CD4-positive, alpha-beta memory T cell (primary cell): Measurements from ENCODE around the gene OTOP3. TPM values are rescaled to one million over a fixed set of nuclear protein-coding genes. Genes with fewer than 3 reads are reported as not detected.
A peak's percentile ranks its signal among the peaks of the same experiment; 100 is the strongest.

Source experiments
- CTCF ChIA-PET: fragments of 350-600 bp; sonication (Branson Sonifier 250); formaldehyde crosslinking; loops from one replicate; lab custom pipeline; 2021; ENCODE audit warnings: inconsistent platforms; ENCODE audit not compliant: partially characterized antibody; lab: Charles Lee
- POLR2A ChIA-PET: fragments of 350-600 bp; sonication (Branson Sonifier 250); formaldehyde crosslinking; loops from one replicate; lab custom pipeline; 2021; ENCODE audit not compliant: partially characterized antibody; lab: Charles Lee
- DNase-seq, 5 donors: peaks; one replicate each; pipeline versions ENCODE4 v3.0.0 to v3.0.0-alpha.2; 2020 to 2022; ENCODE audit warnings: mixed read lengths in 1 of 5
- H3K27ac ChIP-seq: one replicate; pipeline ENCODE4 v1.7.0; 2013; ENCODE audit warnings: low read depth, low read length
- H3K27me3 ChIP-seq: 2 replicates; pipeline ENCODE4 v1.7.0; 2013; ENCODE audit warnings: mild to moderate bottlenecking, low read length, moderate library complexity; ENCODE audit not compliant: insufficient read depth
- H3K36me3 ChIP-seq: 2 replicates; pipeline ENCODE4 v1.7.0; 2013; ENCODE audit warnings: mild to moderate bottlenecking, low read length, moderate library complexity; ENCODE audit not compliant: insufficient read depth
- H3K4me1 ChIP-seq: 2 replicates; pipeline ENCODE4 v1.7.0; 2013; ENCODE audit warnings: mild to moderate bottlenecking, low read length, moderate library complexity; ENCODE audit not compliant: insufficient read depth
- H3K4me3 ChIP-seq, 2 donors: one replicate each; pipeline ENCODE4 v1.7.0; 2013; ENCODE audit warnings: low read length in 2 of 2, mild to moderate bottlenecking in 1 of 2
- H3K9me3 ChIP-seq, 2 donors: one replicate each; pipeline ENCODE4 v1.7.0; 2013; ENCODE audit warnings: low read length in 2 of 2, control low read depth in 1 of 2; ENCODE audit not compliant: control insufficient read depth in 1 of 2
- H3K27ac Mint-ChIP-seq, 7 donors: one replicate each; pipeline ENCODE4 v1.8.0; 2020 to 2021; ENCODE audit warnings: mixed read lengths in 7 of 7, mild to moderate bottlenecking in 6 of 7, inconsistent platforms in 3 of 7, moderate library complexity in 3 of 7
- H3K27me3 Mint-ChIP-seq, 2 donors: one replicate each; pipeline ENCODE4 v1.8.0; 2020 to 2021; ENCODE audit warnings: mixed read lengths in 2 of 2
- H3K36me3 Mint-ChIP-seq, 2 donors: one replicate each; pipeline ENCODE4 v1.8.0; 2020 to 2021; ENCODE audit warnings: mixed read lengths in 2 of 2, inconsistent platforms in 1 of 2, mild to moderate bottlenecking in 1 of 2
- H3K4me1 Mint-ChIP-seq, 4 donors: one replicate each; pipeline ENCODE4 v1.8.0; 2020 to 2021; ENCODE audit warnings: mixed read lengths in 4 of 4, mild to moderate bottlenecking in 1 of 4
- H3K4me3 Mint-ChIP-seq, 8 donors: one replicate each; pipeline ENCODE4 v1.8.0; 2020 to 2021; ENCODE audit warnings: mixed read lengths in 8 of 8, mild to moderate bottlenecking in 7 of 8, moderate library complexity in 6 of 8, inconsistent platforms in 3 of 8
- H3K9me3 Mint-ChIP-seq, 8 donors: one replicate each; pipeline ENCODE4 v1.8.0; 2020 to 2021; ENCODE audit warnings: mixed read lengths in 8 of 8, mild to moderate bottlenecking in 5 of 8, inconsistent platforms in 3 of 8, moderate library complexity in 1 of 8
- intact Hi-C: fragments of 100-400 bp; cut with micrococcal nuclease; formaldehyde crosslinking; loops from one replicate; pipeline ENCODE4 v1.15.1; 2023
- polyA plus RNA-seq, 2 donors: library from polyadenylated mRNA; unstranded; fragments of 300-500 nt; fragmentation: Illumina TruSeq; gene quantifications; one replicate each; pipeline ENCODE4 v1.2.3, GENCODE V29; 2021
- total RNA-seq, 2 experiments: library from RNA; stranded (reverse); gene quantifications; one replicate each; pipeline ENCODE4 v1.2.3, GENCODE V29; 2021

Gene OTOP3
- total and polyA plus RNA-seq, 4 experiments from 2014 or later = not detected

GRCh38 chr17:74987418-74987908, 51.8 kb downstream of the OTOP3 start, which contains the start of gene CDR2L:
TSS of gene CDR2L (plus strand) at chr17:74987632. CDS start at chr17:74988044, 412 bp downstream.
- Histone ChIP-seq H3K4me1 (peaks cover 17% of the 10 kb centered on the region), H3K36me3 (no peaks in the 10 kb centered on the region), H3K27me3 (no peaks in the 10 kb centered on the region), H3K4me3 (peak within 1 kb of the TSS in 1 of 2 donors; percentile 61), H3K27ac (no peak within 1 kb of the TSS), H3K9me3 (no peaks in the 10 kb centered on the region)
- peaks cover 2% of the 10 kb centered on the region in 2 donors for H3K27me3 Mint-ChIP-seq
- ChIA-PET CTCF (interaction anchor here (0.8 to 3.4 kb wide), 4 partner anchors 15 to 127 kb away, joined by 3 to 15 read pairs (median 9); partner anchors contain the start of genes HID1 and MRPL58), POLR2A (interaction anchor here (0.6 to 3.1 kb wide), 13 partner anchors 15 to 469 kb away, joined by 3 to 20 read pairs (median 3); partner anchors contain the start of genes HID1, MRPL58 and TMEM94)
- peak within 1 kb of the TSS; percentile 3 to 84 (median 72) for H3K27ac Mint-ChIP-seq
- peaks cover 0 to 1% (median 0%) of the 10 kb centered on the region in 8 donors for H3K9me3 Mint-ChIP-seq
- H3K36me3 Mint-ChIP-seq = no peaks in the 10 kb centered on the region
- H3K4me3 Mint-ChIP-seq = peak within 1 kb of the TSS; percentile 84 to 94 (median 90)
- DNase-seq = peak; percentile 89 to 91 (median 90)
- H3K4me1 Mint-ChIP-seq = peaks cover 6 to 22% (median 12%) of the 10 kb centered on the region in 4 donors
- intact Hi-C loops = loop anchor here (1.0 to 2.0 kb wide), 2 partner anchors 15 to 45 kb away; partner anchors contain the start of gene HID1

- Histone ChIP-seq H3K27ac (no peak overlapping the region), H3K36me3 (no peaks in the 10 kb centered on the region), H3K4me3 (peak overlapping the region in 1 of 2 donors; percentile 61), H3K4me1 (peaks cover 13% of the 10 kb centered on the region), H3K9me3 (no peaks in the 10 kb centered on the region), H3K27me3 (no peaks in the 10 kb centered on the region)
- POLR2A ChIA-PET = interaction anchor here (0.7 to 3.1 kb wide), 14 partner anchors 15 to 468 kb away, joined by 3 to 20 read pairs (median 3); partner anchors contain the start of genes HID1, MRPL58, SLC16A5 and TMEM94
- no peaks in the 10 kb centered on the region for H3K36me3 Mint-ChIP-seq
- peaks cover 6 to 15% (median 11%) of the 10 kb centered on the region in 4 donors for H3K4me1 Mint-ChIP-seq
- H3K9me3 Mint-ChIP-seq = peaks cover 0 to 1% (median 0%) of the 10 kb centered on the region in 8 donors
- DNase-seq = no peak
- H3K27me3 Mint-ChIP-seq = peaks cover 2% of the 10 kb centered on the region in 2 donors
- peak overlapping the region in 3 of 7 donors; percentile 13 to 35 (median 21) for H3K27ac Mint-ChIP-seq
- peak overlapping the region; percentile 67 to 83 (median 78) for H3K4me3 Mint-ChIP-seq
- CTCF ChIA-PET = interaction anchor here (0.9 to 3.4 kb wide), 6 partner anchors 9 to 126 kb away, joined by 3 to 15 read pairs (median 7); partner anchors contain the start of genes HID1 and MRPL58
- intact Hi-C loops = loop anchor here (1.0 to 2.0 kb wide), 2 partner anchors 16 to 45 kb away; partner anchors contain the start of gene HID1
These were observed 52.4 kb downstream of the OTOP3 start for GRCh38 chr17:74987909-74988711.

GRCh38 chr17:74990581-74991105, 54.9 kb downstream of the OTOP3 start:
- CTCF ChIA-PET = interaction anchor here (1.9 kb wide), 1 partner anchor 29 kb away, joined by 10 read pairs; no protein-coding TSS in a partner anchor

GRCh38 chr17:74992223-74992622, 56.5 kb downstream of the OTOP3 start:
- no peak overlapping the region for H3K4me3 Mint-ChIP-seq
- peaks cover under 1% of the 10 kb centered on the region in 2 donors for H3K27me3 Mint-ChIP-seq
- Histone ChIP-seq H3K4me3 (no peak overlapping the region), H3K4me1 (peaks cover 5% of the 10 kb centered on the region), H3K36me3 (no peaks in the 10 kb centered on the region), H3K27ac (no peak overlapping the region), H3K9me3 (no peaks in the 10 kb centered on the region), H3K27me3 (no peaks in the 10 kb centered on the region)
- no peak for DNase-seq
- intact Hi-C loops = no loop called here
- CTCF ChIA-PET = no interaction called here
- POLR2A ChIA-PET = no interaction called here
- H3K4me1 Mint-ChIP-seq = peaks cover under 1 to 4% (median 2%) of the 10 kb centered on the region in 4 donors
- no peaks in the 10 kb centered on the region for H3K9me3 Mint-ChIP-seq
- H3K27ac Mint-ChIP-seq = no peak overlapping the region
- no peaks in the 10 kb centered on the region for H3K36me3 Mint-ChIP-seq

More at GRCh38 chr17:74990581-74991105, 54.9 kb downstream of the OTOP3 start:
- no peaks in the 10 kb centered on the region for H3K36me3 ChIP-seq
- Mint-ChIP-seq H3K9me3 (no peaks in the 10 kb centered on the region), H3K4me3 (peak overlapping the region in 1 of 8 donors; percentile 36), H3K27me3 (peaks cover 2% of the 10 kb centered on the region in 2 donors), H3K36me3 (no peaks in the 10 kb centered on the region), H3K4me1 (peaks cover 6 to 12% (median 10%) of the 10 kb centered on the region in 4 donors), H3K27ac (no peak overlapping the region)
- no peak overlapping the region for H3K4me3 ChIP-seq
- H3K27ac ChIP-seq = no peak overlapping the region
- no peak for DNase-seq
- POLR2A ChIA-PET = interaction anchor here (0.9 kb wide), 1 partner anchor 22 kb away, joined by 4 read pairs; the partner anchor contains the start of gene MRPL58
- no peaks in the 10 kb centered on the region for H3K9me3 ChIP-seq
- no peaks in the 10 kb centered on the region for H3K27me3 ChIP-seq
- intact Hi-C loops = no loop called here
- H3K4me1 ChIP-seq = peaks cover 13% of the 10 kb centered on the region

GRCh38 chr17:74994440-74994839, 58.7 kb downstream of the OTOP3 start:
- intact Hi-C loops = no loop called here
- Mint-ChIP-seq H3K4me3 (no peak overlapping the region), H3K27ac (no peak overlapping the region), H3K36me3 (no peaks in the 10 kb centered on the region), H3K9me3 (no peaks in the 10 kb centered on the region), H3K4me1 (peaks cover 0 to 8% (median 6%) of the 10 kb centered on the region in 4 donors), H3K27me3 (no peaks in the 10 kb centered on the region)
- no peaks in the 10 kb centered on the region for H3K36me3 ChIP-seq
- no peaks in the 10 kb centered on the region for H3K4me1 ChIP-seq
- no peak for DNase-seq
- H3K9me3 ChIP-seq = no peaks in the 10 kb centered on the region
- ChIA-PET POLR2A (interaction anchor here (0.6 kb wide), 1 partner anchor 177 kb away, joined by 3 read pairs; no protein-coding TSS in a partner anchor), CTCF (no interaction called here)
- H3K27me3 ChIP-seq = no peaks in the 10 kb centered on the region
- H3K27ac ChIP-seq = no peak overlapping the region
- H3K4me3 ChIP-seq = no peak overlapping the region

- Mint-ChIP-seq H3K9me3 (no peaks in the 10 kb centered on the region), H3K27ac (no peak overlapping the region), H3K27me3 (no peaks in the 10 kb centered on the region), H3K4me1 (peaks cover 0 to 8% (median 6%) of the 10 kb centered on the region in 4 donors), H3K4me3 (no peak overlapping the region), H3K36me3 (no peaks in the 10 kb centered on the region)
- Histone ChIP-seq H3K9me3 (no peaks in the 10 kb centered on the region), H3K27me3 (no peaks in the 10 kb centered on the region), H3K36me3 (no peaks in the 10 kb centered on the region), H3K27ac (no peak overlapping the region), H3K4me1 (no peaks in the 10 kb centered on the region), H3K4me3 (no peak overlapping the region)
- intact Hi-C loops = no loop called here
- ChIA-PET POLR2A (interaction anchor here (0.7 kb wide), 1 partner anchor 12 kb away, joined by 3 read pairs; no protein-coding TSS in a partner anchor), CTCF (interaction anchor here (0.7 to 1.6 kb wide), 2 partner anchors 34 to 379 kb away, joined by 3 to 7 read pairs; no protein-coding TSS in a partner anchor)
- DNase-seq = no peak
These were observed 60.1 kb downstream of the OTOP3 start for GRCh38 chr17:74995847-74996246.
